Stimulated activated CD8-positive, alpha-beta memory T cell treated with anti-CD3 and anti-CD28 coated beads, Interleukin-4, amount 100 ng/mL, for 1 hour (primary cell): Measurements from ENCODE around the gene TEFM.
"Not testable (repeated sequence)": the region's sequence is repeated elsewhere in the genome, so short reads cannot be mapped to it uniquely, and the experiment has no call there.

ENCODE experiments used
- DNase-seq, 2 donors: peaks; one replicate each; pipeline ENCODE4 v3.0.0-alpha.2; 2020; ENCODE audit warnings: low read depth in 2 of 2, low spot score in 1 of 2

The TEFM gene

DNA sequence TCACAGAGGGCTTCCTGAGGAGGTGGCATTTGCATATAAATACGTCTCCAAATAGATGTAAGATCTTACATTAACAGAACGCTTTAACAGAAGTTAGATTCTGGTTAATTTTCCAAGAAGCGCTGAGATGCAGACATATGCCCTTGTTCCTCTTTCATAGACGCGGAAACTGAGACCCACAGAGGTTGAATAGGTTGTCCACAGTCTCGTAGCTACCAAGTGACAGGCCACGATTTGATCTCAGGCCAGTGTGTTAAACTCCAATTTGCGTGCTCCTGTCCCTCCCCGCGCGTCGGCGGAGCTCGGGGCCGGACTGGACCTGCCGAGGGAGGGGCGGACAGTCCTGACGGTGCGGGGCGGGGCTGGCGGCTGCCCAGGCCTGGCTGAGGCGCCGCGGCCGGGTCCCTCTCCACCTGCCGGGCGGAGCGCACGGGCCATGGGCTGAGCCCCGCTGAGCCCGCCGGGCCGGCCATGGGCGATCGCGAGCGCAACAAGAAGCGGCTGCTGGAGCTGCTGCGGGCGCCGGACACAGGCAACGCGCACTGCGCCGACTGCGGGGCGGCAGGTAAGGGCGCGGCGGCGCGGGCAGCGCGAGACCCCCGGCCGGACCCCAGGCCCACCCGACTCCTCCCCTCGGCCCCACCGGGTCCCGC is 15.6 kb upstream of the TEFM start, which contains the start of gene ADAP2:
Gene ADAP2, plus strand, starts transcription at position 402 of the 653 bp plus-strand sequence. Its CDS starts 70 bp downstream, at position 472.
- no peak for DNase-seq

DNA sequence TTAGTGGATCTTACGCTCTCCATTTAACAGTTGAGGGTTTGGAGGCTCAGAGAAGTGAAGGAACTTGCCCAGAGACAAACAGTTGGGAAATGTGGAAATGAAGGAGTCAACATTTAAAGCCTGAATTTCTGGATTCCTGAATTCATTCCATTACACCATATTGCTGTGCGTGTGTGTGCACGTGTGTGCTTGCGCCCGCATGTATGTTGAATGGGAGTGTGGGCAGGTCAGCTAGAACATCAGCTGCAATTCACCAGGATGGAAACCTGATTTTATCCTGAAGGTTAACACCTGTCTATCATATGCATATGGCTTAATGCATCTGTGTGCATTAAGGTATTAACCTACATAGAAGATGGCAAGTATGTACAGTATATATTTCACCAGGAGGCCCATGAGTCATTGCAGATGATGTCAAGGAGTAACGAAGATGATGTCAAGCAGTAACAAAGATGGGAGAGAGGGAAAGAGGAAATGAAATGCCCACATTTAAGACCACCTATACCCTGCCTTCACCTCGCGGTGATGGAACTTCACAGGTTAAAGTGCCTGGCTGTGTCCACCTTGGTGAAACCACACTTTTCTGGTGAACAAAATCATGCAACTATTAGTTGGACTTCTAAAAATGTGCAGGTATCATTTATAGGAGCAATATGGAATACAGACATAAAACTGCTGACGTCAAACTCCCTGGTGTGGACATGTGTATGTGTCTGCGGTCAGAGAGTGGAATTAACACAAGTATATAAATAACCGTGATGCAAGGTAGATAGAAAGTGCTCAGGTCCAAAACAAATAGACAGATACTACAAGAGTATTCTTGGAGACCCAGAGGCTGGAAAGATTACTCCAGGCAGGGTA is 14.9 kb upstream of the TEFM start:
- no peak for DNase-seq

DNA sequence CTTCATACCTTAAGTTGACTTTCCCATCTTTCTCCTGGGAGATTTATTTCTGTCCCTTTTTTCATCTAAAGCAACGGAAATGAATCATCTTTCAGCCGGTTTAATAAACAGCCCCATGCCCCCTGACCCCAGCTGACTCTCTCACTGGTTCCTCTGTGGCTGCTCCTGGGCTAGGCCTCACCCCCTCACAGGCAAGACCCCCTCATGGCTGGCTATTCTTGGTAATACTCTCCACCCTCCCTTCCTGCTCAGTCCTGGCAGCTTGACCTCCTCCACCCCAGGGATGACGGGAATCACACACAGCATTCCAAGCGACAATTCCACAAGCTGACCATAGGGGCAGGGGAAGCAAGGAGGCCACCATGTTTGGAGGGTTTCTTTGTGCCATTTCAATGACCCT is 14.2 kb upstream of the TEFM start:
- DNase-seq, result no peak

GRCh38 chr17:30917050-30917449 is 11.0 kb upstream of the TEFM start:
- no peak for DNase-seq

DNA sequence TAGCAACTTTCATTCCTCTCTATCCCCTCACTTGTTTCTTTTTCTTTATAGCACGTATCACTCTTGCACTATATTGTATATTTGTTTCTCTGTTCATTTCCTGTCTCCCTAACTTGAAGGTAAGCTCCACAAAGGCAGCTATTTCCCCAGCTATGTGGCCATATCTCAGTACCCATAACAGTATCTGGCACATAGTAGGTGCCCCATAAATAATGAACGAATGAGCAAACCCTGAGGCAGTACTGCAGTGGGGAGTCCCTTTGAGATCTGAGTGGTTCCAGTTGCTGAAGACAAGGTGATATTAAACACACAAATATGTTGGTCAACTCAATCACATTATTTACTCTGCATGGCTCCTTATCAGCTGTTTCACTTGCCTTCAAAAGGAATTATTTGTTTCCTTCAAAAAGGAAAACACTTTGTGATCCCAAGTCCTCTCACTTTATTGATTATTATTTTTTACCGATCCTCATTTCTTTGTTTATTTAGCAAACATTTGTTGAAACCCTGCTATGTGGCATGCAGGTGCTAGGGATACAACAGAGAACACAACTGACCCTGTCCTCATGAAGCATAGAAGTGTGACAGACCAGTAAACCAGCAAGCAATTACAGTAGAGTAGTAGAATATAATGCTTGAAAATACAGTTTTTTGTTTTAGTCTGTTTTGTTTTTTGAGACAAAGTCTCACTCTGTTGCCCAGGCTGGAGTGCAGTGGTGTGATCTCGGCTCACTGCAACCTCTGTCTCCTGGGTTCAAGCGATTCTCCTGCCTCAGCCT is 10.0 kb upstream of the TEFM start:
- DNase-seq, result no peak

DNA sequence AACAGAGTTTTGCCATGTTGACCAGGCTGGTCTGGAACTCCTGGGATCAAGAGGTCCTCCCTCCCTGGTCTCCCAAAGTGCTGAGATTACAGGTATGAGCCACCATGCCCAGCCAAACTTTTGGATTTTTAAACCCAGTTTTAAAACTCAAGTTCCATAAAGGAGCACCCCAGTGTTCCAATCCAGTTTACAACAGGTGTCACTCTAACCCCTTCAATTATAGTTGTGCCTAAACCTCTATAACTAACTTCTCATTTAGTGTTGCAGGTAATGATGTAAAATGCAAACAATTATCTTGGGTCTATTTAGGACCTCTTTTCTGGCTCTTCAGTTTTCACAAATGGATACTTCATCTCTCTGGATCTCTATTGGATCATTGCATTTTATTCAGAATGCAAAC is 7.9 kb upstream of the TEFM start:
- DNase-seq, result no peak

- DNase-seq, result not testable (repeated sequence)
These were observed 4.1 kb upstream of the TEFM start for GRCh38 chr17:30910151-30910550.

- DNase-seq, result no peak
These were observed 2.8 kb upstream of the TEFM start for GRCh38 chr17:30908717-30909420.

DNA sequence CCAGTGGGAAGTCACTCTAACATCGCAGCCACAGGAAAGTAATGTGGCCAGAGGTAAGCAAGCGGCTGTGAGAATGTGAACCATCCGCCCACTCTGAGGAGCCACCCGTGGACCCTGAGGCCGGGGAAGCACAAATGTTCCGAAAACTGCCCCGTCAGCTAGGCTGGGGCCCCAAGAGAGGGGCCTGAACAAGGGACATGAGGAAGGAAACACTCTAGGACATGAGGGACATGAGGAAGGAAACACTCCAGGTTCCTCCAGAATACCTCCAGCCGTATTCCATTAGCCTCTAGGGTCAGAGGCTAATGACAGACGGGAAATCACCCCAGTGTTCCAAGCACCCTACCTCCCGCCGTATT is 317 bp downstream of the TEFM start:
- no peak for DNase-seq

- no peak for DNase-seq
These were observed 8.7 kb downstream of the TEFM start for GRCh38 chr17:30897311-30897710.

GRCh38 chr17:30894236-30894635 is 11.8 kb downstream of the TEFM start:
- DNase-seq, result no peak

- DNase-seq, result no peak
These were observed 19.9 kb downstream of the TEFM start for GRCh38 chr17:30886187-30886586.

DNA sequence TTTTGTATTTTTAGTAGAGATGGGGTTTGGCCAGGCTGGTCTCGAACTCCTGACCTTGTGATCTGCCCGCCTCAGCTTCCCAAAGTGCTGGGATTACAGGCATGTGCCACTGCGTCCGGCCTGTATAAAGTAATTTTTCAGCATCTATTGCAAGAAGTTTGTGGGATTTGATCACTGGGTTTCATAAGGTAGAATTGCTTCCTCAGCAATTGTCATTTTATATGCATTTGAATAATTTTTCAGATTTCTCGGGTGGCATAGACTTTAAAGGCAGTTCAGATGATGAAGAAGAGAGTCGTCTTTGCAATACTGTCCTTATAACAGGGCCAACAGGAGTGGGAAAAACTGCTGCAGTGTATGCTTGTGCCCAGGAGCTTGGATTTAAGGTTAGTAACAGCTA is 37.0 kb downstream of the TEFM start:
- no peak for DNase-seq

- no peak for DNase-seq
These were observed 41.4 kb downstream of the TEFM start for GRCh38 chr17:30864636-30865035.

GRCh38 chr17:30858556-30859250 is 47.3 kb downstream of the TEFM start:
- DNase-seq, result no peak

DNA sequence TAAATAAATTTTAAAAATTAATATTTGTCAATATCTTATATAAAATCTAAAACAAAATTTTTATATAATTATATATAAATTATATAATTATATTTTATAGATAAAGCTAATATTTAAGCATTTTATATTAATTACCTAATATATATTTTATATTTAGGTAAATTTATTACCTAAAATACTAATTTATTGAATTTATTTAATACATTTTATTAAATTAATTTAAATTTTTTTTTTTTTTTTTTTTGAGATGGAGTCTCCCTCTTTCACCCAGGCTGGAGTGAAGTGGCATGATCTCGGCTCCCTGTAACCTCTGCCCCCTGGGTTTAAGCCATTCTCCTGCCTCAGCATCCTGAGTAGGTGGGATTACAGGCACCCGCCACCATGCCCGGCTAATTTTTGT is 51.9 kb downstream of the TEFM start:
- DNase-seq, result no peak
